Placental pericyte (primary cell): ENCODE results near the gene DOK3. TPM values are rescaled to one million over a fixed set of nuclear protein-coding genes. Genes with fewer than 3 reads are reported as not detected.

Source experiments
- total RNA-seq: library from RNA; depleted of rRNA; stranded (reverse); fragments of >200 nt; gene quantifications from 2 replicates; pipeline ENCODE4 v1.2.3, GENCODE V29; 2012

DOK3 gene, protein sequence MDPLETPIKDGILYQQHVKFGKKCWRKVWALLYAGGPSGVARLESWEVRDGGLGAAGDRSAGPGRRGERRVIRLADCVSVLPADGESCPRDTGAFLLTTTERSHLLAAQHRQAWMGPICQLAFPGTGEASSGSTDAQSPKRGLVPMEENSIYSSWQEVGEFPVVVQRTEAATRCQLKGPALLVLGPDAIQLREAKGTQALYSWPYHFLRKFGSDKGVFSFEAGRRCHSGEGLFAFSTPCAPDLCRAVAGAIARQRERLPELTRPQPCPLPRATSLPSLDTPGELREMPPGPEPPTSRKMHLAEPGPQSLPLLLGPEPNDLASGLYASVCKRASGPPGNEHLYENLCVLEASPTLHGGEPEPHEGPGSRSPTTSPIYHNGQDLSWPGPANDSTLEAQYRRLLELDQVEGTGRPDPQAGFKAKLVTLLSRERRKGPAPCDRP
- total RNA-seq, result 2.2 and 4.2 TPM in 2 replicates

DNA sequence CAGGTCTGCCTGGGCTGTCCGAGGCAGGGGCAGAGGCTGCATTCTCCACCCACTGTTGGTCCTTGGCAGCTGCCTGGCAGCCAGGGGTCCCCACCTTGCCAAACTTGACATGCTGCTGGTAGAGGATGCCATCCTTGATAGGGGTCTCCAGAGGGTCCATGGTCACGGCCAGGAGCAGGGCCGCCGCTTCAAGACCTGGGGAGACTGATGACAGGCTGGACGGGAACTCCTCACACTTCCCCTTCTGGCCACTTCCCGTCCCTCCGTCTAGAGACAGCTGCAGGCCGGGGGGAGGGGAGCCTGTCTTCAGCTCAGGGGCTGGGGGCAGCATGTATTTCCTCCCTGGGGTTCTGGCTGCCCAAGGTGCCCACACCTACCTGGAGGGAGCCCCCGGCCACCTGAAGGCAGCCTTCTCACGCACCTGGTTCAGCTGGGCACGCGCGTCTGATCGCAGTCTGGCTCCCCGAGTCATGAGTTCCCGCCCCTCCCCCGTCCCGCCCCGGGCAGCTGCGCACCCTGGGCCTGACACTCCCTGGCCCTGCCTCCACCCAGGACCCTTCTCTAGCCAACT is at the start of gene DOK3:
TSS of gene DOK3 (minus strand) at position 446 of the 571 bp plus-strand sequence. CDS start at position 160, 286 bp downstream.

DNA sequence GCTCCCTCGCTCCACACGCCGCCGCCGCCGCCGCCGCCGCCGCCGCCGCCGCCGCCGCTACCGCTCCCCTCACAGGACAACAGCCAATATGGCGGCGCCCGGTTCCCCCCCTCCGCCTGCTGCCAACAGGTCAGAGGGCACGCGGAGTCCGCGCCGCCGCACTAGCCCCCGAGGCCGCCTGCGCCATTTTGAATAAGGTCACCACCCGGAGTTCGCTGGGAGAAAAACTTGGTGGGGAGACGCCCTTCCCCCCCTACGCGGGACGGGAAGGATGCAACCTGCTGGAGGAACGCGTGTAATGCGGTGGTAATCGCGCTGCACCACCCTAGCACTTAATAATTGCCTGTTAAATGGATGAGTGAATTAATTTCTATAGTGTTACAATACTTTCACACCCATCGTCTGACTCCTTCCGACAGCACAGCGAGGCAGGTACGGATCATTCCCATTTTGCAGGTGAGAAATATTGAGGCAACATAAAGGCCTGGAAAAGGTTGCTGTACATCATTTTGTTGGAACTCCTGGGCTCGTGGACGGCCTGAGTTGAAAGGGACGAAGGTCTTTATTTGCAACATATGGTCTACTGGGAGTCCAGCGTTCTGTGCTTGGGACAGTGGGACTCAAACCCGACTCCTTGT is 45.0 kb upstream of the DOK3 start, which contains the start of gene FAM193B:
TSS of gene FAM193B (minus strand) at position 90 of the 638 bp plus-strand sequence. CDS start 105 bp downstream, outside the sequence.

DNA sequence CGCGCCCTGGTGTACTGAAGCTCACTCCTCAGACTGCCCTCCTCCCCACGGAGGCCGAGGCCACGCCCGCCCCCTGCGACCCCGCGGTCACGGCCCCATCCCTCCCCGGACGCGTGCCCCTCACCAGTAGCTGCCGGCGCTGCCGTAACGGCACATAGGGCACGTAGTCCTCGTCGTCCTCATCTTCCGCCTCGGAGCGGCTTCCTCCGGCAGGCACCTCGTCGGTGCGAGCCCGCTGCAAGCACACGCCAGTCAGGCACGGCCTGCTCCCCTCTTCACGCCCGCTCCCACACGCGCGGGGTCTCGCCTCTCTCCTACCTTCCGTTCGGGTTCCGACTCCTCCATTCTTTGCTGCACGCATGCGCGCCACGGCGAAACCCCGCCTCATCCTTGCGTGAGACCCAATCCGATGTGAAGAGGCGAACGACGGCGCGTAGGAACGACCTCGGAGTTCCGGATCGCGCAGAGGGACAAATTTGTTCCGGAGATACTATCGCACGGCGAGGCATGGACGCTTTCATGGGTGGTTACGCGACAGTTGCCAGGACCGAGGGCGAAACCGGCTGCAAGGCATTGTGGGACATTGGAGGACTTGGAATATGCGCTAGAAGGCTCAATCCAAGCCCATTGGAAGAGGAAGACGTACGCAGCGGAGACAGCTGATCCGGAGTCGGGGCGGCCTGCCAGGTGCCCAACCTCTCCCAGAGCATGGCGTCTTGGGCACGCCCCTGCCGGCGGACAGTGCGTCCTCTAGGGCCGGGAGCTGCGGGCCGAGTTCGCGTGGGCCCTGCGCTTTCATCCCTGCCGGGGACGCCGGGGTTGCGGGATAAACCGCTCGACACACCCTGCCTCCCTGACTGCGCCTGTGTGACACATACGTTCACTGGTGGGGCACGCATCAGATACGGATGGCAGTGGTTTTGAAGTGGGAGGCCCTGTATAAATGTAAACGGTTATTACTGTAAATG is 7.3 kb upstream of the DOK3 start, which contains the start of gene DDX41:
TSS of gene DDX41 (minus strand) at position 361 of the 968 bp plus-strand sequence. CDS start at position 345, 16 bp downstream.

DNA sequence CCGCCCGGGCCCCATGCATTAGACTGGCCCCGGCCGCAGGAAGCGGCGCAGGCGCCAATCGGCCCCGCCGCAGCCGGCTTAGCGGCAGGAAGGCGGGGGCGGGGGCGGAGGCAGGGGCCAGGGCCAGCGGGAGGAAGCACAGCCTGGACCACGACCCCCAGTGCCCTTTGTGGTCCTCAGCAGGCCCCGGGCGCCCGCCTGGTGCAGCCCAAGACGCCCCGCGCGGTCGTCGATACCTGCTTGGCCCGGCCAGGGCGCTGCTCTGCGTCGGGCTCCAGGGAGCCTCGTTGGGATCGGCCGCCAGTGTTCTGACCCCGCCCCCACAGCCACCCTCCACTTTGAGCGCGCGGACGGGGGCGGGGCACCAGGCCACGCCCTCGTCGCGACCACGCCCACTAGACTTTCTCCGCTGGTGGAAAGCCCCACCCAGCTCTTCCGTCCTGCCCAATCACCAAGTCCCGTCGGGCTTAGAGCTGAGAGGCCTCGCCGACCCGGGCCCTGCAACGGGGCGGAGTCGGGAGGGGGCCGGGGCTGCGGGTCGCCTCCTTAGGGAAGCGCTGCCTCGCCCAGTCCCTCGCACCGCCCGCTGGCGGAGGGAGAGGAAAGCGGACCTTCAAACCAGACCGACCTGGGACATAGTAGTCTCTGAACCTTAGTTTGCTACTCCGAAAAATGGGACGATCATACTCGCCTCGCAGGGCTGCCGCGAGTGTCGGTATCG is 12.2 kb downstream of the DOK3 start, which contains the start of gene PDLIM7:
TSS of gene PDLIM7 (minus strand) at position 313 of the 721 bp plus-strand sequence. CDS start 1,092 bp downstream, outside the sequence.

DNA sequence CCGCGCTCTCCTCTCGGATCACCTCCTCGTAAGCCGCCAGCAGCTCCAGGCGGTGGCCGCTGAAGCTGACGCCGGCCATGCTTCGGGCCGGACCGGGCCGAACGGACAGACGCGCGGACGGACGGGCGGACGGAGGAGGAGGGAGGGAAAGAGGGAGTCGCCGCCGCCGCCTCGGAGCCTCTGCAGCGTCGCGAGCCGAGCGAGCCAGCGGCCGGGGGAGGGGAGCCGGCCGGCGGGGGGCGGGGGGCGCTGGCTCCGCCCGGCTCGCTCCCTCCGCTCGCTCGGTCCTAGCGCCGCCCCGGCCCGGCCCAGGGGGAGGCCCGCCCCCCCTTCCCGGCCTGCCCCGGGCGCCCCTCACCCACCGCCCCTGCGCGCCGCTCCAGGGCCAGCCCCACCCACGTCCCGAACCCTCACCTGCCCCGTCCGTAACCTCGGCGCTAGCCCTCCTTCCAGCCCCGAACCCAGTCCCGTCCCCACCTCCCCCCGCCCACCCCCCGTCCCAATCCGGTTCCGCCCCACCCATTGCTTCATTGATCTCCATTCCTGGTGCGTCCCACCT is 36.1 kb downstream of the DOK3 start, which contains the start of gene DBN1:
TSS of gene DBN1 (minus strand) at position 192 of the 559 bp plus-strand sequence. CDS start at position 79, 113 bp downstream.

Other genes starting within 250 kb of the DOK3 start
- 10.7 and 35.5 TPM in 2 replicates for gene RAB24, start 206.1 kb downstream of the DOK3 start, total RNA-seq
- gene PRELID1, start 206.0 kb downstream of the DOK3 start, total RNA-seq, result 99.4 and 145 TPM in 2 replicates
- 1.8 and 10.6 TPM in 2 replicates for gene MXD3, start 197.9 kb downstream of the DOK3 start, total RNA-seq
- gene LMAN2, start 158.2 kb downstream of the DOK3 start, total RNA-seq, result 242 and 674 TPM in 2 replicates
- gene RGS14, start 151.9 kb downstream of the DOK3 start, total RNA-seq, result 4.7 and 6.6 TPM in 2 replicates
- gene SLC34A1, start 125.4 kb downstream of the DOK3 start, total RNA-seq, result not detected in 2 replicates
- gene PFN3, start 109.2 kb downstream of the DOK3 start, total RNA-seq, result not detected in 2 replicates
- 0.22 and 0.57 TPM in 2 replicates for gene F12, start 100.3 kb downstream of the DOK3 start, total RNA-seq
- gene GRK6, start 83.2 kb downstream of the DOK3 start, total RNA-seq, result 35.9 and 47.4 TPM in 2 replicates
- gene PRR7, start 63.0 kb downstream of the DOK3 start, total RNA-seq, result 3.7 and 8.6 TPM in 2 replicates
- 125 and 151 TPM in 2 replicates for gene DBN1, start 36.2 kb downstream of the DOK3 start, total RNA-seq
- gene PDLIM7, start 12.2 kb downstream of the DOK3 start, total RNA-seq, result 153 and 326 TPM in 2 replicates
- 80.2 and 88.6 TPM in 2 replicates for gene DDX41, start 7.1 kb upstream of the DOK3 start, total RNA-seq
- 27.6 and 27.9 TPM in 2 replicates for gene FAM193B, start 44.7 kb upstream of the DOK3 start, total RNA-seq
- 164 and 297 TPM in 2 replicates for gene TMED9, start 82.4 kb upstream of the DOK3 start, total RNA-seq
- 43.1 and 43.5 TPM in 2 replicates for gene B4GALT7, start 90.3 kb upstream of the DOK3 start, total RNA-seq